ENCODE measurements around the gene ELAVL4. TPM values are rescaled to one million over a fixed set of nuclear protein-coding genes. Genes with fewer than 3 reads are reported as not detected.

Gene ELAVL4
- total RNA-seq, 3 donors from 2014 or later (not counting 1 experiment from before 2014, with no cell fraction given), result not detected

DNA sequence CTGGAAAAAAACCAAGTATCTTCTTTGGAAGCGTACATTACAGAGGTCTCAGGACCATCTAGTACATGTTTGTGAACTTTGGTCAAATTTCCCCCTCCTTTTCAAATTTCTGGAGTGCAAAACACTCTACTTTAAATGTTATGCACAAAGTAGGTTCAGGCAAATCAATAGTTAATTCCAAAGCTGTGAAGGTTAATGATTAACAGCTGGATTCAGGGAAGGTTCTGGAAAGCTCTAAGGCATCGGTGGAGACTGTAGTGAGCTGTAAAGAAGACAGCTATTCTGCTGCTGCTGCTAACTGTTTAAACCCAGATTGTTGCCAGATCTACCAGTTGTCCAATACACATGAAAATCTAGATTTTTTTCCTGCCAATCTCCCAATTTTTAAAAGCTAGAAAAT, 70.9 kb downstream of the ELAVL4 start:
- no peaks in the 10 kb centered on the region for H3K9me3 ChIP-seq (ENCODE audit: control insufficient read depth, insufficient read depth, low read length)
- no peak overlapping the region for H3K27ac ChIP-seq (ENCODE audit: low read length)
- Mint-ChIP-seq H3K36me3 (no peaks in the 10 kb centered on the region), H3K27me3 (ENCODE audit: low read depth in 2 of 2) (peaks cover 14 to 31% of the 10 kb centered on the region in 2 donors), H3K4me3 (no peak overlapping the region), H3K27ac (no peak overlapping the region), H3K9me3 (no peaks in the 10 kb centered on the region), H3K4me1 (peaks cover 0 to 6% of the 10 kb centered on the region in 2 donors)
- H3K36me3 ChIP-seq (ENCODE audit: control insufficient read depth, insufficient read depth, low read length), result no peaks in the 10 kb centered on the region
- TF ChIP-seq CTCF (IDR thresholded peaks at IDR 0.05), result no peak
- intact Hi-C loops (cut with micrococcal nuclease), result no loop called here
- ATAC-seq, result no peak
- WGBS (ENCODE audit: insufficient coverage), result 75% methylated on average over 2 of the region's 2 CpGs
- no peak overlapping the region for H3K4me3 ChIP-seq (ENCODE audit: low read length)
- no peaks in the 10 kb centered on the region for H3K4me1 ChIP-seq (ENCODE audit: control insufficient read depth, insufficient read depth, low read length)
- H3K27me3 ChIP-seq (ENCODE audit: control insufficient read depth, insufficient read depth, low read length), result no peaks in the 10 kb centered on the region
- DNase-seq, result no peak

- Mint-ChIP-seq H3K36me3 (no peaks in the 10 kb centered on the region), H3K27ac (no peak overlapping the region), H3K27me3 (ENCODE audit: low read depth in 2 of 2) (peaks cover 13 to 37% of the 10 kb centered on the region in 2 donors), H3K9me3 (no peaks in the 10 kb centered on the region), H3K4me1 (peaks cover 0 to 6% of the 10 kb centered on the region in 2 donors), H3K4me3 (no peak overlapping the region)
- Histone ChIP-seq H3K27ac (ENCODE audit: low read length) (no peak overlapping the region), H3K36me3 (ENCODE audit: control insufficient read depth, insufficient read depth, low read length) (no peaks in the 10 kb centered on the region), H3K27me3 (ENCODE audit: control insufficient read depth, insufficient read depth, low read length) (no peaks in the 10 kb centered on the region), H3K4me3 (ENCODE audit: low read length) (no peak overlapping the region), H3K4me1 (ENCODE audit: control insufficient read depth, insufficient read depth, low read length) (no peaks in the 10 kb centered on the region), H3K9me3 (ENCODE audit: control insufficient read depth, insufficient read depth, low read length) (no peaks in the 10 kb centered on the region)
- intact Hi-C loops (cut with micrococcal nuclease), result no loop called here
- 100% methylated on average over 1 of the region's 1 CpG for WGBS (ENCODE audit: insufficient coverage)
- DNase-seq, result no peak
- no peak for TF ChIP-seq CTCF (IDR thresholded peaks at IDR 0.05)
- no peak for ATAC-seq
These were observed 71.6 kb downstream of the ELAVL4 start for GRCh38 chr1:50180367-50180766.

GRCh38 chr1:50181027-50181663, 72.4 kb downstream of the ELAVL4 start:
- Mint-ChIP-seq H3K27me3 (ENCODE audit: low read depth in 2 of 2) (peaks cover 12 to 34% of the 10 kb centered on the region in 2 donors), H3K36me3 (no peaks in the 10 kb centered on the region), H3K4me3 (no peak overlapping the region), H3K4me1 (peaks cover 0 to 6% of the 10 kb centered on the region in 2 donors), H3K27ac (no peak overlapping the region), H3K9me3 (no peaks in the 10 kb centered on the region)
- 78% methylated on average over 3 of the region's 3 CpGs for WGBS (ENCODE audit: insufficient coverage)
- no peak overlapping the region for H3K27ac ChIP-seq (ENCODE audit: low read length)
- no peaks in the 10 kb centered on the region for H3K27me3 ChIP-seq (ENCODE audit: control insufficient read depth, insufficient read depth, low read length)
- intact Hi-C loops (cut with micrococcal nuclease), result no loop called here
- H3K4me1 ChIP-seq (ENCODE audit: control insufficient read depth, insufficient read depth, low read length), result no peaks in the 10 kb centered on the region
- no peak for DNase-seq
- H3K36me3 ChIP-seq (ENCODE audit: control insufficient read depth, insufficient read depth, low read length), result no peaks in the 10 kb centered on the region
- H3K4me3 ChIP-seq (ENCODE audit: low read length), result no peak overlapping the region
- no peak for TF ChIP-seq CTCF (IDR thresholded peaks at IDR 0.05)
- H3K9me3 ChIP-seq (ENCODE audit: control insufficient read depth, insufficient read depth, low read length), result no peaks in the 10 kb centered on the region
- ATAC-seq, result no peak
